ENCODE data around the gene SYCE3. TPM values are rescaled to one million over a fixed set of nuclear protein-coding genes. Genes with fewer than 3 reads are reported as not detected.
A peak's percentile ranks its signal among the peaks of the same experiment; 100 is the strongest.

Gene SYCE3
- total and polyA plus RNA-seq, 5 donors: not detected

- H3K27ac ChIP-seq (ENCODE audit: low read length): no peak overlapping the region
- no peak for ATAC-seq
- no peaks in the 10 kb centered on the region for H3K9me3 ChIP-seq (ENCODE audit: control insufficient read depth, low read length)
- no peak overlapping the region for H3K4me3 ChIP-seq (ENCODE audit: low read length)
- peaks cover 3% of the 10 kb centered on the region for H3K4me1 ChIP-seq (ENCODE audit: control insufficient read depth, insufficient read depth, low read length)
- 77% methylated on average over 31 of the region's 34 CpGs for WGBS
- H3K27me3 ChIP-seq (ENCODE audit: control insufficient read depth, insufficient read depth): no peaks in the 10 kb centered on the region
- DNase-seq: peak in 1 of 3 donors; percentile 74
- intact Hi-C loops (cut with DNase I): no loop called here
These were observed 1.0 kb downstream of the SYCE3 start for GRCh38 chr22:50561401-50562358.

- H3K27ac ChIP-seq (ENCODE audit: low read length): no peak overlapping the region
These were observed 2.7 kb downstream of the SYCE3 start for GRCh38 chr22:50560034-50560433.

GRCh38 chr22:50556703-50557102, 6.0 kb downstream of the SYCE3 start:
- Histone ChIP-seq H3K27ac (ENCODE audit: low read length) (no peak overlapping the region), H3K4me1 (ENCODE audit: control insufficient read depth, insufficient read depth, low read length) (no peaks in the 10 kb centered on the region), H3K9me3 (ENCODE audit: control insufficient read depth, low read length) (no peaks in the 10 kb centered on the region), H3K4me3 (ENCODE audit: low read length) (no peak overlapping the region), H3K27me3 (ENCODE audit: control insufficient read depth, insufficient read depth) (no peaks in the 10 kb centered on the region)
- DNase-seq: no peak
- intact Hi-C loops (cut with DNase I): no loop called here
- ATAC-seq: no peak
- 83% methylated on average over 5 of the region's 5 CpGs for WGBS

More at GRCh38 chr22:50560034-50560433, 2.7 kb downstream of the SYCE3 start:
- ATAC-seq (no peak), DNase-seq (peak in 1 of 3 donors; percentile 3)
- peaks cover 3% of the 10 kb centered on the region for H3K4me1 ChIP-seq (ENCODE audit: control insufficient read depth, insufficient read depth, low read length)
- no peak overlapping the region for H3K4me3 ChIP-seq (ENCODE audit: low read length)
- WGBS: 88% methylated on average over 3 of the region's 3 CpGs
- no peaks in the 10 kb centered on the region for H3K9me3 ChIP-seq (ENCODE audit: control insufficient read depth, low read length)
- intact Hi-C loops (cut with DNase I): no loop called here
- no peaks in the 10 kb centered on the region for H3K27me3 ChIP-seq (ENCODE audit: control insufficient read depth, insufficient read depth)

GRCh38 chr22:50553310-50553709, 9.4 kb downstream of the SYCE3 start:
- Histone ChIP-seq H3K4me1 (ENCODE audit: control insufficient read depth, insufficient read depth, low read length) (no peaks in the 10 kb centered on the region), H3K4me3 (ENCODE audit: low read length) (no peak overlapping the region), H3K9me3 (ENCODE audit: control insufficient read depth, low read length) (no peaks in the 10 kb centered on the region), H3K27me3 (ENCODE audit: control insufficient read depth, insufficient read depth) (no peaks in the 10 kb centered on the region), H3K27ac (ENCODE audit: low read length) (no peak overlapping the region)
- intact Hi-C loops (cut with DNase I): no loop called here
- WGBS: 80% methylated on average over 8 of the region's 8 CpGs
- ATAC-seq (no peak), DNase-seq (peak in 1 of 3 donors; percentile 7)

- intact Hi-C loops (cut with DNase I): no loop called here
- no peak for DNase-seq
- H3K4me1 ChIP-seq (ENCODE audit: control insufficient read depth, insufficient read depth, low read length): no peaks in the 10 kb centered on the region
- no peak overlapping the region for H3K4me3 ChIP-seq (ENCODE audit: low read length)
- no peak overlapping the region for H3K27ac ChIP-seq (ENCODE audit: low read length)
- no peak for ATAC-seq
- WGBS: 93% methylated on average over 11 of the region's 11 CpGs
- no peaks in the 10 kb centered on the region for H3K9me3 ChIP-seq (ENCODE audit: control insufficient read depth, low read length)
- no peaks in the 10 kb centered on the region for H3K27me3 ChIP-seq (ENCODE audit: control insufficient read depth, insufficient read depth)
These were observed 11.5 kb downstream of the SYCE3 start for GRCh38 chr22:50551160-50551752.

GRCh38 chr22:50550395-50550794, 12.3 kb downstream of the SYCE3 start:
- intact Hi-C loops (cut with DNase I): no loop called here
- DNase-seq (no peak), ATAC-seq (no peak)
- Histone ChIP-seq H3K4me3 (ENCODE audit: low read length) (no peak overlapping the region), H3K4me1 (ENCODE audit: control insufficient read depth, insufficient read depth, low read length) (no peaks in the 10 kb centered on the region), H3K9me3 (ENCODE audit: control insufficient read depth, low read length) (no peaks in the 10 kb centered on the region), H3K27me3 (ENCODE audit: control insufficient read depth, insufficient read depth) (no peaks in the 10 kb centered on the region), H3K27ac (ENCODE audit: low read length) (no peak overlapping the region)
- 90% methylated on average over 8 of the region's 8 CpGs for WGBS

- Histone ChIP-seq H3K27me3 (ENCODE audit: control insufficient read depth, insufficient read depth) (no peaks in the 10 kb centered on the region), H3K9me3 (ENCODE audit: control insufficient read depth, low read length) (no peaks in the 10 kb centered on the region), H3K4me3 (ENCODE audit: low read length) (peak overlapping the region; percentile 4), H3K27ac (ENCODE audit: low read length) (no peak overlapping the region), H3K4me1 (ENCODE audit: control insufficient read depth, insufficient read depth, low read length) (no peaks in the 10 kb centered on the region)
- DNase-seq (peak in 2 of 3 donors; percentile 35 to 61), ATAC-seq (no peak)
- intact Hi-C loops (cut with DNase I): no loop called here
- 61% methylated on average over 68 of the region's 68 CpGs for WGBS
These were observed 13.6 kb downstream of the SYCE3 start for GRCh38 chr22:50548921-50549790.

- H3K4me3 ChIP-seq (ENCODE audit: low read length): peak overlapping the region; percentile 4
These were observed 14.4 kb downstream of the SYCE3 start for GRCh38 chr22:50548040-50548920.

GRCh38 chr22:50547263-50547985, 15.3 kb downstream of the SYCE3 start:
- Histone ChIP-seq H3K9me3 (ENCODE audit: control insufficient read depth, low read length) (no peaks in the 10 kb centered on the region), H3K4me1 (ENCODE audit: control insufficient read depth, insufficient read depth, low read length) (no peaks in the 10 kb centered on the region), H3K27ac (ENCODE audit: low read length) (no peak overlapping the region), H3K4me3 (ENCODE audit: low read length) (no peak overlapping the region), H3K27me3 (ENCODE audit: control insufficient read depth, insufficient read depth) (no peaks in the 10 kb centered on the region)
- DNase-seq: peak in 1 of 3 donors; percentile 61
- ATAC-seq: no peak
- whole genome bisulfite sequencing: 16% methylated on average over 35 of the region's 35 CpGs
- intact Hi-C loops (cut with DNase I): no loop called here

More at GRCh38 chr22:50548040-50548920, 14.4 kb downstream of the SYCE3 start:
- 6% methylated on average over 56 of the region's 56 CpGs for WGBS
- intact Hi-C loops (cut with DNase I): no loop called here
- no peaks in the 10 kb centered on the region for H3K27me3 ChIP-seq (ENCODE audit: control insufficient read depth, insufficient read depth)
- no peak overlapping the region for H3K27ac ChIP-seq (ENCODE audit: low read length)
- ATAC-seq: no peak
- DNase-seq: peak in 2 of 3 donors; percentile 58 to 71
- no peaks in the 10 kb centered on the region for H3K9me3 ChIP-seq (ENCODE audit: control insufficient read depth, low read length)
- H3K4me1 ChIP-seq (ENCODE audit: control insufficient read depth, insufficient read depth, low read length): no peaks in the 10 kb centered on the region

Data from right cardiac atrium (tissue), 5 donors.